B cell (primary cell): ENCODE measurements around the gene SFXN4. TPM values are rescaled to one million over a fixed set of nuclear protein-coding genes. Genes with fewer than 3 reads are reported as not detected.

Experiments used
- ATAC-seq: fragments of 200-7000 bp; cut with Tn5 transposase; one replicate; pipeline ENCODE4 v1.10.0; 2021; ENCODE audit warnings: low read depth, mild to moderate bottlenecking, moderate number of reproducible peaks, moderate library complexity
- CTCF ChIA-PET: fragments of 350-600 bp; sonication (Branson Sonifier 250); formaldehyde crosslinking; loops from one replicate; lab custom pipeline; 2021; ENCODE audit warnings: antibody characterized with exemption, inconsistent platforms; lab: Charles Lee
- POLR2A ChIA-PET: fragments of 350-600 bp; sonication (Branson Sonifier 250); formaldehyde crosslinking; loops from one replicate; lab custom pipeline; 2021; ENCODE audit warnings: antibody characterized with exemption; lab: Charles Lee
- DNase-seq: peaks from one replicate; pipeline ENCODE4 v3.0.0; 2013
- H2AFZ ChIP-seq: 2 replicates; pipeline ENCODE4 v1.6.1; 2012; ENCODE audit warnings: mild to moderate bottlenecking, low read depth, low read length; ENCODE audit not compliant: insufficient read depth, poor library complexity, severe bottlenecking
- H3K27ac ChIP-seq, 2 donors: 1 replicate in 1 of 2; 2 replicates in 1 of 2; pipeline ENCODE4 v1.5.1; 2012 to 2013; ENCODE audit warnings: low read length in 2 of 2, mild to moderate bottlenecking in 2 of 2, moderate library complexity in 1 of 2
- H3K27me3 ChIP-seq, 4 experiments: fragments of 200-600 bp in 1 of 4; sonication (generic) in 1 of 4; replicated peaks in 1 of 4; 1 replicate in 2 of 4; 2 replicates in 2 of 4; pipeline versions ENCODE4 v1.6.1 to v1.7.0; 2013 to 2016; ENCODE audit warnings: low read length in 3 of 4, mild to moderate bottlenecking in 2 of 4, mixed read lengths in 1 of 4, moderate library complexity in 1 of 4; ENCODE audit not compliant: insufficient read depth in 4 of 4, control insufficient read depth in 3 of 4; ENCODE audit errors: control extremely low read depth in 1 of 4
- H3K36me3 ChIP-seq, 2 experiments: replicated peaks in 1 of 2; 1 replicate in 1 of 2; 2 replicates in 1 of 2; pipeline versions ENCODE4 v1.6.1 to v1.7.1; 2013; ENCODE audit warnings: low read length in 1 of 2; ENCODE audit not compliant: insufficient read depth in 2 of 2, control insufficient read depth in 1 of 2; ENCODE audit errors: control extremely low read depth in 1 of 2, extremely low read depth in 1 of 2
- H3K4me1 ChIP-seq, 2 donors: fragments of 200-600 bp in 1 of 2; sonication (generic) in 1 of 2; 1 replicate in 1 of 2; 2 replicates in 1 of 2; pipeline versions ENCODE4 v1.5.1 to v1.6.1; 2013 to 2017; ENCODE audit warnings: low read length in 2 of 2; ENCODE audit not compliant: control insufficient read depth in 2 of 2, insufficient read depth in 2 of 2
- H3K4me2 ChIP-seq: replicated peaks from 2 replicates; pipeline ENCODE3; 2012; ENCODE audit warnings: mild to moderate bottlenecking, low read depth, low read length; ENCODE audit not compliant: poor library complexity, severe bottlenecking
- H3K4me3 ChIP-seq, 5 experiments: fragments of 200-600 bp in 1 of 5; sonication (generic) in 1 of 5; 1 replicate in 3 of 5; 2 replicates in 2 of 5; pipeline versions ENCODE4 v1.5.1 to v1.7.0; 2011 to 2016; ENCODE audit warnings: low read length in 4 of 5, mild to moderate bottlenecking in 4 of 5, low read depth in 2 of 5, control low read depth in 1 of 5, moderate library complexity in 1 of 5; ENCODE audit not compliant: insufficient read depth in 1 of 5; ENCODE audit errors: control extremely low read depth in 1 of 5, extremely low read depth in 1 of 5
- H3K79me2 ChIP-seq: fragments of 200-600 bp; sonication (generic); one replicate; pipeline ENCODE4 v1.6.0; 2016; ENCODE audit warnings: low read length; ENCODE audit not compliant: control insufficient read depth, insufficient read depth
- H3K9ac ChIP-seq: fragments of 200-600 bp; sonication (generic); 2 replicates; pipeline ENCODE4 v1.6.1; 2017; ENCODE audit warnings: mild to moderate bottlenecking, low read length, moderate library complexity
- H3K9me3 ChIP-seq, 3 donors: one replicate each; pipeline versions ENCODE4 v1.6.1 to v1.7.1; 2013; ENCODE audit warnings: low read length in 2 of 3; ENCODE audit not compliant: control insufficient read depth in 2 of 3, insufficient read depth in 1 of 3; ENCODE audit errors: control extremely low read depth in 1 of 3
- H4K20me1 ChIP-seq: 2 replicates; pipeline ENCODE4 v1.6.0; 2012; ENCODE audit warnings: mild to moderate bottlenecking, low read length; ENCODE audit not compliant: insufficient read depth, control insufficient read depth, poor library complexity, severe bottlenecking
- H3K27ac Mint-ChIP-seq: one replicate; pipeline ENCODE4 v1.8.0; 2021; ENCODE audit warnings: mixed read lengths
- H3K27me3 Mint-ChIP-seq: one replicate; pipeline ENCODE4 v1.8.0; 2021; ENCODE audit warnings: mixed read lengths
- H3K4me1 Mint-ChIP-seq: one replicate; pipeline ENCODE4 v1.8.0; 2021; ENCODE audit warnings: mixed read lengths
- H3K4me3 Mint-ChIP-seq: one replicate; pipeline ENCODE4 v1.8.0; 2021; ENCODE audit warnings: mixed read lengths
- H3K9me3 Mint-ChIP-seq: one replicate; pipeline ENCODE4 v1.8.0; 2022; ENCODE audit warnings: mixed read lengths; ENCODE audit not compliant: insufficient read depth
- EZH2 ChIP-seq: IDR thresholded peaks from 2 replicates; pipeline ENCODE4 v1.6.1; 2012; ENCODE audit warnings: borderline replicate concordance, low read depth, mild to moderate bottlenecking, moderate library complexity, low read length; ENCODE audit not compliant: insufficient read depth, poor library complexity, severe bottlenecking
- WGBS: methylation state at CpG from one replicate; pipeline ENCODE4 v1.1.5; 2013; ENCODE audit warnings: missing lambda C conversion rate; ENCODE audit not compliant: insufficient coverage; 5-methylcytosine and 5-hydroxymethylcytosine counted together
- intact Hi-C: fragments of 100-400 bp; cut with micrococcal nuclease; formaldehyde crosslinking; loops from one replicate; pipeline ENCODE4 v1.10.0; 2022
- polyA plus RNA-seq: library from polyadenylated mRNA; depleted of rRNA; stranded (reverse); fragments of >200 nt; gene quantifications from 2 replicates; pipeline ENCODE4 v1.2.3, GENCODE V29; 2012
- total RNA-seq, 2 donors: library from RNA; stranded (reverse); fragments of 120-200 nt in 1 of 2; gene quantifications; 1 replicate in 1 of 2; 2 replicates in 1 of 2; pipeline versions ENCODE4 v1.2.3 to v1.2.4, GENCODE V29; 2013 to 2022
- TF ChIP-seq, protein P1 (sequence below): fragments of 200-600 bp; IDR thresholded peaks from one replicate; pipeline ENCODE4 v1.8.0; 2022; ENCODE audit warnings: antibody characterized with exemption, mild to moderate bottlenecking

SFXN4 gene
- total and polyA plus RNA-seq, 2 donors (not counting 1 experiment from before 2014, with no cell fraction given) = 9.8 to 15.4 TPM

DNA sequence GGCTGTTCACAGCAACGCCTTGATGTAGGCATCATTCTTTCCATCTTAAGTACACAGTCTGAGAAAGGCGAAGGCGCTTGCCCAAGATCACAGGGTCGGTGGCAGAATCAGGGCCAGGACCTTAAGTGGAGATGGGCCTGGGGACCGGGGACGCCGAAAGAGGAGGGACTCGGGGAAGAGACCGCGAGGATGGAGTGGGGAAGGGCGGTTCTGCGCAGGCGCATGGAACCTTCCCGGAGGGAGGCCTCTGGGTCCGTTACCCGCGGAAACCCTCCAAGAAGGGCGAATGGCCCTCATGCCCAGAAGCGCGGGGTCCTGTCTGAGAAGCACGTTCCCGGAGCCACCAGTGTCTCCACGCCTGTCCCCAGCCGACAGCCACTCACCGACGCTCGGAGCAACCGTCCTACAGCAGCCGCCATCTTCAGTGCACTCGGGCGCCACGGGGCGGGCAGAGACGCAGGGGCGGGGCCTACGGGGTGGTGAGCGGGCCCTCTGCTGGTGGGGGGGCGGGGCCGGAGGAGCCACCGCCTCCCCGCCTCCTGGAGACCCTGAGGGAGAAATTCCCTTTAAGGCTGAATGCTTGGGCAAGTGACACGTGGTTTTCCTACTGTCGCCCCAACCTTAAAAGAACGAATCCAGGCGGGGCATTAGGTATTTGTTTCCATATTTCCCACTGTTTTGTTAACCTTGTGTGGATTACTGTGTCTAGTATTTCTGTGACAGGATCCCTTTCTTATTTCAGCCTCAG, 13.0 kb upstream of the SFXN4 start, which contains the start of gene PRDX3:
Gene PRDX3, minus strand, starts transcription at position 441 of the 748 bp plus-strand sequence. Its CDS starts 22 bp downstream, at position 419.
- Mint-ChIP-seq H3K27me3 (no peaks in the 10 kb centered on the region), H3K4me3 (peak within 1 kb of the TSS; percentile 94), H3K9me3 (no peaks in the 10 kb centered on the region), H3K4me1 (peaks cover 28% of the 10 kb centered on the region), H3K27ac (peak within 1 kb of the TSS; percentile 90)
- intact Hi-C loops = loop anchor here (1.0 to 5.0 kb wide), 7 partner anchors 13 to 694 kb away; partner anchors contain the start of genes BAG3, EIF3A, MCMBP and SFXN4
- H2AFZ ChIP-seq = peak within 1 kb of the TSS; percentile 98
- H3K27ac ChIP-seq = peak within 1 kb of the TSS; percentile 68 to 71
- no peaks in the 10 kb centered on the region for H3K27me3 ChIP-seq
- H3K4me2 ChIP-seq = peak within 1 kb of the TSS; percentile 77
- ATAC-seq = peak; percentile 99
- POLR2A ChIA-PET = no interaction called here
- H4K20me1 ChIP-seq = peaks cover 6% of the 10 kb centered on the region
- H3K4me1 ChIP-seq = peaks cover 11 to 15% of the 10 kb centered on the region in 2 donors
- peak; percentile 92 for DNase-seq
- no peak for TF ChIP-seq EZH2
- TF ChIP-seq, protein P1, sequence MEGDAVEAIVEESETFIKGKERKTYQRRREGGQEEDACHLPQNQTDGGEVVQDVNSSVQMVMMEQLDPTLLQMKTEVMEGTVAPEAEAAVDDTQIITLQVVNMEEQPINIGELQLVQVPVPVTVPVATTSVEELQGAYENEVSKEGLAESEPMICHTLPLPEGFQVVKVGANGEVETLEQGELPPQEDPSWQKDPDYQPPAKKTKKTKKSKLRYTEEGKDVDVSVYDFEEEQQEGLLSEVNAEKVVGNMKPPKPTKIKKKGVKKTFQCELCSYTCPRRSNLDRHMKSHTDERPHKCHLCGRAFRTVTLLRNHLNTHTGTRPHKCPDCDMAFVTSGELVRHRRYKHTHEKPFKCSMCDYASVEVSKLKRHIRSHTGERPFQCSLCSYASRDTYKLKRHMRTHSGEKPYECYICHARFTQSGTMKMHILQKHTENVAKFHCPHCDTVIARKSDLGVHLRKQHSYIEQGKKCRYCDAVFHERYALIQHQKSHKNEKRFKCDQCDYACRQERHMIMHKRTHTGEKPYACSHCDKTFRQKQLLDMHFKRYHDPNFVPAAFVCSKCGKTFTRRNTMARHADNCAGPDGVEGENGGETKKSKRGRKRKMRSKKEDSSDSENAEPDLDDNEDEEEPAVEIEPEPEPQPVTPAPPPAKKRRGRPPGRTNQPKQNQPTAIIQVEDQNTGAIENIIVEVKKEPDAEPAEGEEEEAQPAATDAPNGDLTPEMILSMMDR = peak; percentile 29
- peaks cover 3 to 8% of the 10 kb centered on the region in 2 experiments for H3K36me3 ChIP-seq
- WGBS = under 1% methylated on average over 39 of the region's 45 CpGs
- peaks cover 43% of the 10 kb centered on the region for H3K79me2 ChIP-seq
- CTCF ChIA-PET = interaction anchor here (0.7 to 1.0 kb wide), 3 partner anchors 12 to 139 kb away, joined by 3 read pairs; no protein-coding TSS in a partner anchor
- H3K9ac ChIP-seq = peak within 1 kb of the TSS; percentile 88
- peak within 1 kb of the TSS; percentile 88 to 98 (median 89) for H3K4me3 ChIP-seq
- H3K9me3 ChIP-seq = no peaks in the 10 kb centered on the region
